GM21737 (cell line): Measurements from ENCODE around the gene CHRD.
"Not testable (repeated sequence)": the region's sequence is repeated elsewhere in the genome, so short reads cannot be mapped to it uniquely, and the experiment has no call there.

Source experiments
- ATAC-seq: cut with Tn5 transposase; IDR thresholded peaks from one replicate; pipeline ENCODE4 v1.9.1; 2021; ENCODE audit warnings: mild to moderate bottlenecking, moderate library complexity; ENCODE audit not compliant: unreplicated experiment

The CHRD gene

DNA sequence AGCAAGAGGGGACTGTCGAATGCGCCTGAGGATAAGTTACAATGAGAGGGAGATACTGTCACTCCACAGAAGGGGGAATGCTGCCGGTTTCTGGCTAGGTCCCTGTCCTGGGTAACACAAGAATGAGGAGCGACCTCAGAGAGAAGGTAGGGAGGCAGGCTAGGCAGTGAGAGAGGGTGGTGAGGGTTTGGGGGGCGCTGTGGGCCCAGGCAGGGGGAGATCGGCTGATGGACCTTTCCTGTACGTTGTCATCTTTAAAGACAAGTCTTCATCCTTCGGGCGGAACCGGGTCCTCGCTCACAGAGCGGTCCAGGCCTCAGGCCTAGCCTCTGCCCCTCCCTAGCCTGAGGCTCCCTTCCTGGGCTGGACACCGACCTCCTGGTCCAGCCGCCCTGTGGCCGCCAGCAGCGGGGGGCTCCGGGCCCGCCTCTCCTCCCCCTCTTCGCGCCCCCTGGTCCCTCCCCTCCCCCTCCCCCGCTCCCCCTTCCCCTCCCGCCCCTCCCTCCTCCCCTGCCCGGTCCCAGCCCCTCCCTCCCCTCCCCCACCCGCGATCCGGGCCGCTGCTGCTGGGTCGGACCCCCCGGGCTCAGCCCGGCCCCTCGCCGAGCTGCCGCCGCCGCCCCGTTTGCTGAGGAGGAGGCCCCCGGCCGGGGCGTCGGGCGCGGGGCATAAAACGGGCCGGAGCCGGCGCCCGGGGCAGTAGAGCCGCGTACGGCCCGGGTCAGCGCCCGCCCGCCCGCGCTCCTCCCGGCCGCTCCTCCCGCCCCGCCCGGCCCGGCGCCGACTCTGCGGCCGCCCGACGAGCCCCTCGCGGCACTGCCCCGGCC, at the start of gene CHRD:
CHRD (plus strand) TSS at position 697 of the 827 bp plus-strand sequence. CDS start 265 bp downstream, outside the sequence.
- no peak for ATAC-seq

DNA sequence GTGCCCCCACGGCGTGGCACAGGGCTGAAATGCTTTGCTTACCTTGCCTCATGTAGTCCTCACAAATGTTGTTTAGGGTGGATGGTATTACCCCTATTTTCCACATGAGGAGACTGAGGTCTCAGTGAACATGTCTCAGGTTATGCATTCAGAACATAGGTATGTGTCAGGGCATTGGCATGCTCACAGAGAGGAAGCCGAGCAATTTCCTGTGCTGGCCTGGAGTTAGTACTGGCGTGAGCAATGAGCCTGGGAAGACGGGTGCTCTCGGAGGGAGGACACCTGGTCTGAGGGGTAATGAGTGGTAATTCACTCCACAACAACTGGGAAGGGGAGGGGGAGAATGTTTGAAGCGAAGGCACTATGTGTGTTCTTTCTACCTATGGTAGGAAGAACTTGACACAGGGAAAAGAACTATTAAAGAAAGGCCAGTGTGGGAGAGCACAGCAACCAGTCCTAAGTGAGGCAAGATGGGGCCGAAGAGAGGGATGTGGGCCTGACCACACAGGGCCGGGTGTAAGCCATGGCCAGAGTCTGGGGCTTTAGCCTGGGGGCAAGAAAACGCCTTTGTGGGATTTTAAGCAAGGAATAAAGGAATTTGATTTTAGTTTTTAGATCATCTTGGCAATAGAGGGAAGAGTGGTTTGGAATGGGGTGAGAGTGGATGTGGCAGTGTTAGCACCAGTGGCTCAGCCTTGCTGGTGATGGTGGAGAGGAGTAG, 47.3 kb upstream of the CHRD start:
- no peak for ATAC-seq

DNA sequence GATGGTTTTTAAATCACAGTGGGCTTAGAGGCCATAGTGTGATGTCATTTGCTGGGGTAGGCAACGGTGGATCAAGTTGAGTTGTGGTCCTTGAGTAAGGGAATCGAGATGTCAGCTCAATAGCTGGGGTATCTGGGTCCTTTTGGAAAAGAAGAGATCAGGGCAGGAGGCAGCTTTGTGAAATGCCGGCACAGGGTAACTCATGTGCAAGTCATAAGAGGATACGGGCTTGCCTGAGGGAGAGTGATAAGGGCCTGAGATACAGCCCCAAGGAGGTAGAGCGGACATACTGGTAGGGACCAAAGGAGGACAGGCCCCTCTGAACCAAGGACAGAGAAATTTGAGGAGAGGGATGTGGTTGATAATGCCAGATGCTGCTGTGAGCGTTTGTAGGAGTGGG, 46.7 kb upstream of the CHRD start:
- ATAC-seq: no peak

DNA sequence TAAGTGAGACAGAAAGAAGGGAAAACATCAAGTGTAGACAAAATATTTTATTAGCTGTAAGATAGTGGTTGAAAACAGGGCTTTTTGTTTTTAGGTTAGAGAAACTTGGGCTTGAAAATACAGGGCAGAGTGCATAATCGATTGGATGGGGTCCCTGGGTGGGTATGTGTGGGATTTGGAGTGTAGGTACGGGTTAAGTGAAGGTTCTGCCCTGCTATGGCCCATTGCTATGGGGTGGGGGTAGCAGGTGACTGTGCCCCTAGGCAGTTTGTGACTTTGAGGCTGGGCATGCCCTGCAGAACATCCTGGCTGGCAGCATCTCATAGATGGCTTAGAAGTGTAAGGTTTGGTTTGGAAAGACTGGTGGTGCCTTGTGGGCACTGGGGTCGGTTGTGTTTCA, 46.2 kb upstream of the CHRD start:
- ATAC-seq: no peak

DNA sequence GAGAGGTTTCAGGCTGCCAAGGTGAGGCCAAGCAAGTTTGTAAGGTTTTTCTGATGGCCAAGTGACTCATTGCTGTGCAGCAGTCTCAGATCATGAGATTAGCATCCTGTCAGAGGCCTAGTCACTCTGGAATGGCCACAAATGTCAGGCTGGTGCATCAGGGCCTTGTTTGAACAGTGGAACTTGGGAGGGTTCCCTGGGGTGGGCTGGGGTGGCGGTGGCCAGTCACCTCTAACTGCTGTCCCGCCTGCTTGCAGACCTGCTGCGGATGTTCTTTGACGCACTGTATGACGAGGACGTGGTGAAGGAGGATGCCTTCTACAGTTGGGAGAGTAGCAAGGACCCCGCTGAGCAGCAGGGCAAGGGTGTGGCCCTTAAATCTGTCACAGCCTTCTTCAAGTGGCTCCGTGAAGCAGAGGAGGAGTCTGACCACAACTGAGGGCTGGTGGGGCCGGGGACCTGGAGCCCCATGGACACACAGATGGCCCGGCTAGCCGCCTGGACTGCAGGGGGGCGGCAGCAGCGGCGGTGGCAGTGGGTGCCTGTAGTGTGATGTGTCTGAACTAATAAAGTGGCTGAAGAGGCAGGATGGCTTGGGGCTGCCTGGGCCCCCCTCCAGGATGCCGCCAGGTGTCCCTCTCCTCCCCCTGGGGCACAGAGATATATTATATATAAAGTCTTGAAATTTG, 45.2 kb upstream of the CHRD start:
- ATAC-seq: no peak

DNA sequence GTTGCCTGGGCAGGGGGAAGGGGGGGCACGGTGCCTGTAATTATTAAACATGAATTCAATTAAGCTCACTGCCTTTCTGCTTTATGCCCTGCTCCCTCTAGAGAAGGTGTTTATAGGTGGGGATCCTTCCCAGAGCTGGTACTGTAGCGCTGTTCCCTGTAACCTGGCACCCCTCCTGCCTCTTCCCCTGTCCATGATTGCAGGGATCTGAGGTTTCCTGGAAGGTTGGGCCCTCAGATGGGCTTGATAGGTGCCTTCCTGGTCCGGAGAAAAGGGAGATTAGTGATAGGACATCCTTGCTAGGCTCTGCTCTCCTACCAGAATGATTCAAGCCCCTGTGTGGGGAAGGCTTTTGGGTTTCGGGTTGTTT, 44.6 kb upstream of the CHRD start:
- no peak for ATAC-seq

DNA sequence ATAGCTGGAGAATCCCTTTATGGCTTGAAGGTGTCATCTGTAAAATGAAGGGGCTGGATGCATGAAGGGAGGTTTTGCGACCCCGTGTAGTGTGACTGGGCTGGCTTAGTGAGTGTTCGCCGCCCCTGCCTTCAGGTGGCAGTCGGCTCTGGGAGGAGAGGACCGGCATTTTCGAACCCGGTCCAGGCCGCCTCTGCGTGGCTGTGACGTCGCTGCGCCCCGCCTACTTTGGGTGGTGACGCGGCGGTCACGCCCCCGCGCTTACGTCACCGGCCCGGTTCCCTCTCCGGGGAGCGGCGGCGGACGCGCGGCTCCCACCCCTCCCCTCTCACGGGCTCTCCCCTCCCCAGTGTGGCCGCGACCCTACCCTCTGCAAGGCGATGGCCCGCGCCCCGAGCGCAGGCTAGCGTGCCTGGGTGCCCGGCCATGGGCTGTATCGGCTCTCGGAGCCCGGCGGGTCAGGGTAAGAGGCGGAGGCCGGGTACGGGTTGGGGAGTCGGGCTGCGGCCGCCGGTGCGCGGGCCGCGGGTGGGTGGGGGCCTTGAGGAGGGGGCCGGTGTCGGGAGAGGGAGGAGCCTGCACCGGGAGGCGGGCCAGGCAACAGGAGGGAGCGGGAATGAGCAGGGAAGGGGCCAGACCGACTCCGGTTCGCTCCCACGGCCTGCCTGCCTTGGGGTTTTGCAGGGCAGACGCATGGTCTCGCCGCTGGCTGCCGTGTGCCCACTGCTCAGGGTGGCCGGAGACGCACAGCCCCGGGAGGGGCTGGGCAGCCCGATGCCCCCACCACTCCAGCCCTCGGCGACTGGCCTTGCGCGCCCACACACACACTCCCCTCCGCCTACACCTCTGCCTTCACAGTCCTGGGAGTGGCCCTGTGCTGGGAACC, 44.0 kb upstream of the CHRD start:
- ATAC-seq: peak; percentile 55

DNA sequence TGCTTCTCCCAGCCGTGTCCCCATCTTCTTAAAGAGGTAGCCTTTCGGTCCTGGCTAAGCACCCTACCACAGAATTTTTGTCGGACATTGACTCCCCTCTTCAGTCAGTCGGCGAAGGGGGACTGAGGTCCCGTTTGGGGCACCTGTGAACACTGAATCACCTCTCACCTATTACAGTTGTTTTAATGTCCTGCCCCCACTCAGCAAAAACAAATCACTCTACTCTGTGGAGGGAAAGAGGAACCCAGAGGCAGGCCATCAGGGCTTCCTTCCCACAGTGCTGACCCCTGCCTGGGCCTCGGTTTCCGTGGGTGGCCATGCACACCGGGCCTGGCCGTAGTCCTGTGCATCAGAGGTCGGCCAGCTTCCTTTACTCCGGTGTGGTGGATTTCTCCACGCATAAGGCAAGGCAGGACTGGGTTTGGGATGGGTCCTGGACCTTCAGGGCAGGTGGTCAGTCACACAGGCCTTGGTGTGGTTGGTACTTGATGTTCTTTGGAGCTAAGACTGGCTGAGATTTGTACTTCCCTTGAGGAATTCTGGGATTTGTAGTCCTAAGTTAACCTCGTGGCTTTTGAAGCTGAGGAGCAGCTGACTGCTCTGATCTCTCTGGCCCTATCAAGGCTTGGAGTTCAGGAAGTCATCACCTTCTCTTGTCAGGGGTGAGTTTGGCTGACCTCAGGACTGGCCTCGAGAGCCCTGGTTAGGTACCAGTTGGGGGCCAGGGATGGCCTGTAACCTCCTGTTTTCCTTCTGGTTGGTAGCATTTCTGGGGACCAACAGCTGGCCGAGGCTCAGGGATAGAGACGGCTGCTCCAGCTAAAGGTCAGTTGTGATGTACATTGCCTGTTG, 43.1 kb upstream of the CHRD start:
- no peak for ATAC-seq

DNA sequence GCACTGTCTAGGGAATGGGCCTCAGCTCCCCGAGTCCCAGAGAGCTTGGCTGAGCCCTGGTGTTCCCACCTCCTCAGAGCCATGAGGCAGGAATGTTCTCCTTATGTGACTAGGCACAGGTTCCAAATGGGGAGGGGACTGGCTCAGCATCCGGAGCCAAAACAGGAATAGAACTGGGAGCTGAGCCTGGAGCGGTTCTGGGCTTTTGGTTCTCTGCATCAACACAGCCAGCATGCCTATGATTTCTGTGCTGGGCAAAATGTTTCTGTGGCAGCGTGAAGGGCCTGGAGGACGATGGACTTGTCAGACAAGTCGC, 42.5 kb upstream of the CHRD start, which contains the start of gene FAM131A:
FAM131A (plus strand) TSS at position 202 of the 316 bp plus-strand sequence; CDS start at position 233, 31 bp downstream.
- no peak for ATAC-seq

DNA sequence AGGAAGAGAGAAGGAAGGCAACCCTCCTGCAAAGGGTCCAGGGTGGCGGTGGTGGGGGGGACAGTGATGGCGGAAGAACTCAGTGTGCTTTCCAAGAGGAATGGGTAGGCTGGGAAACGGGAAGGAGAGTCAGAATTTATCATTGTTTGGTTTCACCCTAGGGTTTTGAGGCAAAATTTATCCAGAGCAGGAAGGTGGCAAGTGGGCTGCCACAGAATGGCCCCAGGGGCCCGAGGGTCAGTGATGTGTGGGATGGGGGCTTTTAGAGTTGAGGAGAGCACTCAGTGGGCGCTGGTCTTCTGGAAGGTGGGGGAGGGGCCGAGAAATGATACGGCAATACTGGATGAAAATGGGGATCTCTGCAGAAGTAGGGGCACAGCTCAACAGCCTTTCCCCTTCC, 41.9 kb upstream of the CHRD start:
- no peak for ATAC-seq

DNA sequence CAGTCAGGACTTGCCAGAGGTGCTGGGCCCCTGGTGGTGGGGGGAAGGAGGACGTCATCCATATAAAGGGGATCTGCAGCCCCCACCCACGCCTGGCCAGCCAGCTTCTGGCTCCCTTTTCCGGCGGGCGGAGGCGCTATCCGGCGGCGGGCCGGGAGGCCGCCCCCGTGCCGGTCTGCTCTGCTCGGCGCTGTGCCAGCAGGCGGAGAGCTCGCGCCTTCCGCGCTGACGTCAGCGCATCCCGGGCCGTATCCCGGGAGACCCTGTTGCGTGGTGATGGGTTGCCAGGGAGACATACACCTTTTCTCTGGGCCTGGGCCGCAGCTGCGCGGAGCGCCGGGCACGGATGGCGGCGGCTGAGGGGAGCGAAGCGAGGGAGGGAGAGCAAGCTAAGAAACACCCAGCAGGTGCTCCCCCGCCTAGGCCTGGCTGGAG, 41.3 kb upstream of the CHRD start:
- ATAC-seq: no peak

DNA sequence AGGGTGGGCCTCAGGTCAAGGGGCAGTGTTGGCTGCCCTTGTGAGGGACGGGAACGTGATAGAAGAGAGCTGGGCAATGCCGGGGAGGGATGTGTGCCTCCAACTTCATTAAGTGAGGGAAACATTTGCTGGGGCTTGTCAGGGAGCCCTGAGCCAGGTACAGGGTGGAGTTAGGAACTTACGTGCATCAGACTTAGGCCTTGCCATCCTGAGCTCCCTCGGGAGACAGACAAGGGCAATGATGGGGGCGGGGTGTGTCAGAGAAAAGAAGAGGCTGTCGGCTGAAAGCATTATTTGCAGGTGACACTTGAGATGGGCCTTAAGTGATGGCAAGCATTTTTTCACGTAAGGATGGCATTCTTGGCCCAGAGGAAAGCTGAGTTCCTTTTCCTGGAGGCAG, 40.9 kb upstream of the CHRD start:
- no peak for ATAC-seq

DNA sequence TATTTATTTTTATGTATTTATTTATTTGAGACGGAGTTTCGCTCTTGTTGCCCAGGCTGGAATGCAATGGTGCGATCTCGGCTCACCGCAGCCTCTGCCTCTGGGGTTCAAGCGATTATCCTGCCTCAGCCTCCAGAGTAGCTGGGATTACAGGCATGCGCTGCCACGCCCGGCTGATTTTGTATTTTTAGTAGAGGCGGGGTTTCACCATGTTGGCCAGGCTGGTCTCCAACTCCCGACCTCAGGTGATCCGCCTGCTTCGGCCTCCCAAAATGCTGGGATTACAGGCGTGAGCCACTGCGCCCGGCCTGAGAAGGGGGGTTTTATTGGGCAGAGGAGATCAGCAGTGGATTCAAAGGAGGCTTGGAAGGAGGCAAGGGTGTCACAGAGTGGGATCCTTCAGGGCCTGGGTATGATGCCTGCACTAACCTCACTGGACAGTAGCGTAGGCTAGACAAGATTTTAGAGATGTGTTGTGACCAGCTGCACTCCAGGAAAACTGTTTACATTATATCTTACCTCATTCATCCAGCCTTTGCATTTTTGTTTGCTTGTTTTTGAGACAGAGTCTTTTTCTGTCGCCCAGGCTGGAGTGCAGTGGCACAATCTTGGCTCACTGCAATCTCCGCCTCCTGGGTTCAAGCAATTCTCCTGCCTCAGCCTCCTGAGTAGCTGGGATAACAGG, 40.3 kb upstream of the CHRD start:
- ATAC-seq: not testable (repeated sequence)

DNA sequence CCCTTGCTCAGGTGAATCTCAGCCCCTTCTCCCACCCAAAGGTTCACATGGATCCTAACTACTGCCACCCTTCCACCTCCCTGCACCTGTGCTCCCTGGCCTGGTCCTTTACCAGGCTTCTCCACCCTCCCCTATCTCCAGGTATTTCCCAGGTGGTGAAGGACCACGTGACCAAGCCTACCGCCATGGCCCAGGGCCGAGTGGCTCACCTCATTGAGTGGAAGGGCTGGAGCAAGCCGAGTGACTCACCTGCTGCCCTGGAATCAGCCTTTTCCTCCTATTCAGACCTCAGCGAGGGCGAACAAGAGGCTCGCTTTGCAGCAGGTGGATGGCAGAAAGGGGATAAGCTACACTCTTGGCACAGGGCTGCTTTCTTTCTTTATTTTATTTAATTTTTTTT, 37.9 kb upstream of the CHRD start:
- ATAC-seq: no peak

DNA sequence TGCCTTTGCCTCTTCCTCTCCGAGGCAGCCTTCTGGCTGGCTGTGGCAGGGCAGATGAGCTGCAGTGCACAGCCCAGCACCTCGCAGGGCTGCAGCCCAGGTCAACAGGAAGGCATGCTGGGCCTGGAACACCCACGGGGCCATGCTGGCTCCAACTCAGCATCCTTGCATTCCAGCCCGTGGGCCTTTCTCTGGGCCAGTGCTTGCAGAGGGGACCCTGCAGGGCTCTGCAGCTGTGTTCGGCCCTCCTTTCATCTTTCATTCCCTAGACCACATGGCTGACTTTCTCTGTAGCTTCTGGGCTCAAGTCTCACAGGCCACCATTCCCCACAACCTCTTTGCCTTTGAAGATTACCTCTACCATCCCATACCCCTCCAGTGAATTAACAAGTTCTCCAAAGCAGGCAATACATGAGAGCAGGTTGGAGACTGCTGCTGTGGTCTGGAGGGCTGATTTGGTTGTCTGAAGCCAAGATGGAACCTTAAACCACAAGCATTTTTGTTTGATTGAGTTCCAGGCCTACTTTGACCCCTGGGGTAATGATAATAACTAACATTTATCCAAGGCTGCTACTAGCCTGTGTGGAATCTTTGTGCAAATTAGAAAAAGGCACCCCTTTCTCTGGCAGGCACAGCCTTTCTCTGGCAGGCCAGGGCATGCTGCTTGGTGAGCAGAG, 36.5 kb upstream of the CHRD start:
- ATAC-seq: no peak

DNA sequence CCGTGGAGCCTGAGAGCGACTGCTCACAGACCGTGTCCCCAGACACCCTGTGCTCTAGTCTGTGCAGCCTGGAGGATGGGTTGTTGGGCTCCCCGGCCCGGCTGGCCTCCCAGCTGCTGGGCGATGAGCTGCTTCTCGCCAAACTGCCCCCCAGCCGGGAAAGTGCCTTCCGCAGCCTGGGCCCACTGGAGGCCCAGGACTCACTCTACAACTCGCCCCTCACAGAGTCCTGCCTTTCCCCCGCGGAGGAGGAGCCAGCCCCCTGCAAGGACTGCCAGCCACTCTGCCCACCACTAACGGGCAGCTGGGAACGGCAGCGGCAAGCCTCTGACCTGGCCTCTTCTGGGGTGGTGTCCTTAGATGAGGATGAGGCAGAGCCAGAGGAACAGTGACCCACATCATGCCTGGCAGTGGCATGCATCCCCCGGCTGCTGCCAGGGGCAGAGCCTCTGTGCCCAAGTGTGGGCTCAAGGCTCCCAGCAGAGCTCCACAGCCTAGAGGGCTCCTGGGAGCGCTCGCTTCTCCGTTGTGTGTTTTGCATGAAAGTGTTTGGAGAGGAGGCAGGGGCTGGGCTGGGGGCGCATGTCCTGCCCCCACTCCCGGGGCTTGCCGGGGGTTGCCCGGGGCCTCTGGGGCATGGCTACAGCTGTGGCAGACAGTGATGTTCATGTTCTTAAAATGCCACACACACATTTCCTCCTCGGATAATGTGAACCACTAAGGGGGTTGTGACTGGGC, 35.1 kb upstream of the CHRD start:
- no peak for ATAC-seq

DNA sequence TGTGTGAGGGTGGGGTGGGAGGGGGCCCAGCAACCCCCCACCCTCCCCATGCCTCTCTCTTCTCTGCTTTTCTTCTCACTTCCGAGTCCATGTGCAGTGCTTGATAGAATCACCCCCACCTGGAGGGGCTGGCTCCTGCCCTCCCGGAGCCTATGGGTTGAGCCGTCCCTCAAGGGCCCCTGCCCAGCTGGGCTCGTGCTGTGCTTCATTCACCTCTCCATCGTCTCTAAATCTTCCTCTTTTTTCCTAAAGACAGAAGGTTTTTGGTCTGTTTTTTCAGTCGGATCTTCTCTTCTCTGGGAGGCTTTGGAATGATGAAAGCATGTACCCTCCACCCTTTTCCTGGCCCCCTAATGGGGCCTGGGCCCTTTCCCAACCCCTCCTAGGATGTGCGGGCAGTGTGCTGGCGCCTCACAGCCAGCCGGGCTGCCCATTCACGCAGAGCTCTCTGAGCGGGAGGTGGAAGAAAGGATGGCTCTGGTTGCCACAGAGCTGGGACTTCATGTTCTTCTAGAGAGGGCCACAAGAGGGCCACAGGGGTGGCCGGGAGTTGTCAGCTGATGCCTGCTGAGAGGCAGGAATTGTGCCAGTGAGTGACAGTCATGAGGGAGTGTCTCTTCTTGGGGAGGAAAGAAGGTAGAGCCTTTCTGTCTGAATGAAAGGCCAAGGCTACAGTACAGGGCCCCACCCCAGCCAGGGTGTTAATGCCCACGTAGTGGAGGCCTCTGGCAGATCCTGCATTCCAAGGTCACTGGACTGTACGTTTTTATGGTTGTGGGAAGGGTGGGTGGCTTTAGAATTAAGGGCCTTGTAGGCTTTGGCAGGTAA, 34.3 kb upstream of the CHRD start:
- ATAC-seq: no peak
